22Rv1 (cell line): ENCODE results near the gene CSNK2A3.

ENCODE experiments used
- H3K27ac ChIP-seq: fragments of 450-650 bp; 2 replicates; pipeline ENCODE4 v1.5.1; 2017
- CTCF ChIP-seq: fragments of 450-650 bp; IDR thresholded peaks from 2 replicates; pipeline ENCODE4 v1.5.1; 2017; ENCODE audit warnings: mild to moderate bottlenecking
- ZFX ChIP-seq: fragments of 450-650 bp; IDR thresholded peaks from 2 replicates; pipeline ENCODE4 v1.6.1; 2017; ENCODE audit warnings: antibody characterized with exemption, borderline replicate concordance

CSNK2A3 gene

DNA sequence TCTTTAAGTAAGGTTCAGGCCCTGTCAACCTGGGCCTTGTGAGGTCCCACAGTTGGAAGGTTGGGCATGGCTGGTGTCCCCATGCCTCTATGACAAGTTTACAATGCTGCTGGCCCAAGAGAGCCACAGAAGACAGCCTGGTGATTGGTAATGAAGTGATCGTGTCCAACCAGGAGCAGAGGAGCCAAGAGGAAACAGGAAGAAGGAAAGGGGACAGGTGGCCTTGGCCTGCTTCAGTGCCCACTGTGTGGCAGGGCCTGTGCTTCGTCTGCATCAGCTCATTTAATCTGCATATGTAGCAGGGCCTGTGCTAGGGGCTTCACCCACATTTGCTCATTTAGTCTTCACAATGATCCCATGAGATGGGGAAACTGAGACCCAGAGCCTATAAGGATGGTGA lies 42.1 kb upstream of the CSNK2A3 start:
- no peak overlapping the region for H3K27ac ChIP-seq
- TF ChIP-seq CTCF (no peak), ZFX (no peak)

GRCh38 chr11:11394241-11394640 lies 41.2 kb upstream of the CSNK2A3 start:
- no peak overlapping the region for H3K27ac ChIP-seq
- no peak for TF ChIP-seq CTCF
- TF ChIP-seq ZFX = no peak

GRCh38 chr11:11391796-11392463 lies 38.9 kb upstream of the CSNK2A3 start:
- no peak for TF ChIP-seq ZFX
- TF ChIP-seq CTCF = no peak
- H3K27ac ChIP-seq = no peak overlapping the region

DNA sequence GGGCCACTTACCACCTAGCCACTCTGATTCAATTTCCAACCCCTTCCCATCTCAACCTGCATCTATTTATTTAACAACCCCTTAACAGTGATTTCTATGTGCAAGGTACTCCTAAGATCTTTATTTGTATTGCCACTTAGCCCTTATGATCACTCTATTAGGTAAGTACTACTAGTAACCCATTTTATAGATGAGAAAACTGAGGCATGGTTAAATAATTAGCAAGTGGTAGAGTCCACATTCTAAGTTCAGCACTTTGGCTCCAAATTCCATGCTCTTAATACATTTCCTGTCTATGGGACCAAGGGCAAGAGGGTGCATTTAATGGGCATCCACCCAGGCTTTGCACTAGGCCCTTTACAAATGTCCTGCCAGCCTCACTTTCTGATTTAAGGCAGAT lies 38.1 kb upstream of the CSNK2A3 start:
- TF ChIP-seq ZFX = no peak
- no peak for TF ChIP-seq CTCF
- no peak overlapping the region for H3K27ac ChIP-seq

GRCh38 chr11:11390068-11390771 lies 37.2 kb upstream of the CSNK2A3 start:
- H3K27ac ChIP-seq = no peak overlapping the region
- TF ChIP-seq CTCF (no peak), ZFX (no peak)

DNA sequence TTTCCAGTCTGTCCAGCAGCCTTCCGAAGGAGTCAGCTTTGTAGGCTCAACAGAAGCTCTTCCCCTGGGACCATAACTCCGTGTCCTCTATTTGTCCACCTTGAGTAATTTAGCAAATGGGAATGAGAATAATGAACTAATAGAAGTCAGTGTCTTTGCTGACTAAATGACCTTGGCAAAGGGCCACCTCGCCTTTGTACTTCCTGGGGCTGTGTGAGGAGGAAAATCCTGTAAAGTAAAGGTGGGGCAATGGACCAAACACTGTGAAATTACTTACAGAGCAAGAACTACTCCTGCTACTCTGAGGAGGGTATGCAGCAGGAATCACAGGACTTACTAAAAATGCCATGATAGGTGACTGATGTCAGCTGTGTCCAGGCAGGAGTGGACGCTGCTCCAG lies 36.2 kb upstream of the CSNK2A3 start:
- no peak overlapping the region for H3K27ac ChIP-seq
- TF ChIP-seq CTCF = no peak
- TF ChIP-seq ZFX = no peak

GRCh38 chr11:11387622-11388305 lies 34.7 kb upstream of the CSNK2A3 start:
- no peak for TF ChIP-seq ZFX
- TF ChIP-seq CTCF = no peak
- no peak overlapping the region for H3K27ac ChIP-seq
